ENCODE data around the gene SGSM2.

Gene SGSM2

DNA sequence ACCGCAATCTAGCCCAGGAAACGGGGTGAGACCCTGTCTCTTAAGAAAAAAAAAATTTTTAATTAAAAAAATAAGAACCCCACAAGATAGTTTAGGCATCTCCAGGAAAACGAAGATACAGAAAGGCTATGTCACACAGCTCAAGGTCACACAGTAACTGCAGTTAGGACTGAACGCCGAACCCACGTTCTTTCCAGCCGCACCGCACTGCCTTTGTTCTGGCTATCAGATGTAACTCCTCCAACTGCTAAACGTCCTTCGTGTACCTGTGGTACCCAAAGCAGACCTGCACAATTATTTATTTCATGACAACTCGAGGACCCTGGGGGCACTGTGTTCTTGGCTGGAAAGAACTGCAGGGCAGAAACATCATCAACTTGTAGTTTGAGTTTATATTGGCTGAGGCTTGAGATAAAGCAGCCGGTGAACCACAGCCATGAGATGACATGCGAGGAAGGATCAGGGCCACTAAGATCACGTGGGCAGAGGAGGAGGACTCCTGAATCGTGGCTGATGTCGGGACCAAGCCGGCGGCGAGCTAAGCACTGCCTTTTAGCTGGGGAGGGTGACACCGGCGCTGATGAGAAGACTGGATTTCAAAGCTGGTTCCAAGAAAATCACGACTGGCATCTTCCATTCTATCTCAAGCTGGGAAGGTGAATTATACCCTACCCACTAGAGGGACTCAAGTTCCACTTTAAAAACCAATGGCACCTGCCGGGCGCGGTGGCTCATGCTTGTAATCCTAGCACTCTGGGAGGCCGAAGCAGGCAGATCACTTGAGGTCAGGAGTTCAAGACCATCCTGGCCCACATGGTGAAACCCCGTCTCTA, 84.2 kb downstream of the SGSM2 start:
- DNase-seq (ENCODE audit: low read depth) = no peak

DNA sequence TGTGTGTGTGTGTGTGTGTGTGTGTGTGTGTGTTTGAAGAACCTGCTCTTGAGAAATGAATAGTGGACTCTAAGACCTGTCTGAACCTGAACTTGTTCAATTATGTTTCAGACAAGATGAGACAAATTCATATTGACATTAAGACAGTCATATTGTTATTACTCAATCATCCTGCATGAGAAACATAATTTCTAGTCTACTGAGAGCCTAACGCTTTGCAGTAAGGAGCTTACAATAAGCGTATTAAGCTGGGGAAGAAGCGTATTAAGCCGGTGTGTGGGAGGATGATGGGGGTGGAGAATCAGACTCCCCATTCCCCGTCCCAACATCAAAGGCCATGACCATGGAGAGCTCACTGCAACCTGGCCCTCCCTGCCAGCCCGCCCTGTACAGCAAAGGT, 86.0 kb downstream of the SGSM2 start:
- DNase-seq (ENCODE audit: low read depth) = no peak

DNA sequence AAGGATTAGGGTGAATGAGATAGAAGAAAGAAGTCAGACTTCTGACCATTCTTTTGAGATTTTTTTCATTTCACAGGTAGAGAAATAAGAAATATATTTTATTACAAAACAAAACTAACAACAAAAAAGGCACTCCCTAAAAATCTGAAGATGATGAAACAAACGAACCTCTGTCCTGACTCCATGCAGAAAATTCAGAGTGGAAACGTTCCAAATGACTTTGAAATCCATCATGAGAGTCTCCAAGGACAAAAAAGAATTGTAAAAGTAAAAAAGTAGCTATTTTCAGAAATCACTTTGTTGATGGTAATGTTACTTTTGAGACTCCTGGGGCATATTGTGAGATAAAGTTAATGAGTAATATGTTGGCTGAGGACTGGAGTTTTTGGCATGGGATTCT, 89.9 kb downstream of the SGSM2 start:
- no peak for DNase-seq (ENCODE audit: low read depth)

DNA sequence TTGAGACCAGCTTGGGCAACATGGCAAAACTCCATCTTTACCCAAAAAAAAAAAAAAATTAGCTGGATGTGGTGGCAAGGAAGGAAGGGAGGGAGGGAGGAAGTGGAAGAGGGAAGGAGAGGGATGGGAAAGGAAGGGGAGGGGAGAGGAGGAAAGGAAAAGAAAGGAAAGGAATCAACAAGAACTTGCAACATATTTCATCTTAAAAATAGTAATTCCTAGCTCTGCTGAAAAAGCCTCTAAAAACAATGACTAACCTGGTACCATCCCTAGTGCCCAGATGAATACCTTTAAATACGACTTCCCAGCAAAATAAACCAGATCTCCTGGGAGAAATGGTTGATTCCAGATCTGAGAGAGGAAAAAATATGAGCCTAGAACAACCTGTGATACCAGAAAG, 90.6 kb downstream of the SGSM2 start:
- no peak for DNase-seq (ENCODE audit: low read depth)

Measured in activated T-cell treated with anti-CD3 and anti-CD28 coated beads for 48 hours (primary cell).